ENCODE measurements around the gene TTC23L.

- TF ChIP-seq EZH2 (IDR thresholded peaks at IDR 0.05) (no peak), POLR2AphosphoS5 (IDR thresholded peaks at IDR 0.05; ENCODE audit: borderline replicate concordance, low read depth, low read length) (no peak)
Measured at GRCh38 chr5:34868791-34869190, 29.8 kb downstream of the TTC23L start.

Data from SK-N-MC (cell line).